ENCODE results near the gene KASH5.
"Not testable (repeated sequence)": the region's sequence is repeated elsewhere in the genome, so short reads cannot be mapped to it uniquely, and the experiment has no call there.

DNA sequence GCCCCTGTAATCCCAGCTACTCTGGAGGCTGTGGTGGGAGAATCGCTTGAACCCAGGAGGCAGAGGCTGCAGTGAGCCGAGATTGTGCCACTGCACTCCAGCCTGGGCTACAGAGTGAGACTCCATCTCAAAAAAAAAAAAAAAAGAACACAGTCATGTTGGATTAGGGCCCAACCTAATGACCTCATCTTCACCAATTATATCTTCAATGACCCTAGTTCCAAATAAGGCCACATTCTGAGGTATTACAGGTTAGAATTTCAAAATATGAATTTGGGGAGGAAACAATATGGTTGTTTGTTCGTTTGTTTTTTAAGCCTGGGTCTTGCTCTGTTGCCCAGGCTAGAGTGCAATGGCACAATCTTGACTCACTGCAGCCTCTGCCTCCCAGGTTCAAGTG is 14.9 kb upstream of the KASH5 start:
- TF ChIP-seq, protein P1, sequence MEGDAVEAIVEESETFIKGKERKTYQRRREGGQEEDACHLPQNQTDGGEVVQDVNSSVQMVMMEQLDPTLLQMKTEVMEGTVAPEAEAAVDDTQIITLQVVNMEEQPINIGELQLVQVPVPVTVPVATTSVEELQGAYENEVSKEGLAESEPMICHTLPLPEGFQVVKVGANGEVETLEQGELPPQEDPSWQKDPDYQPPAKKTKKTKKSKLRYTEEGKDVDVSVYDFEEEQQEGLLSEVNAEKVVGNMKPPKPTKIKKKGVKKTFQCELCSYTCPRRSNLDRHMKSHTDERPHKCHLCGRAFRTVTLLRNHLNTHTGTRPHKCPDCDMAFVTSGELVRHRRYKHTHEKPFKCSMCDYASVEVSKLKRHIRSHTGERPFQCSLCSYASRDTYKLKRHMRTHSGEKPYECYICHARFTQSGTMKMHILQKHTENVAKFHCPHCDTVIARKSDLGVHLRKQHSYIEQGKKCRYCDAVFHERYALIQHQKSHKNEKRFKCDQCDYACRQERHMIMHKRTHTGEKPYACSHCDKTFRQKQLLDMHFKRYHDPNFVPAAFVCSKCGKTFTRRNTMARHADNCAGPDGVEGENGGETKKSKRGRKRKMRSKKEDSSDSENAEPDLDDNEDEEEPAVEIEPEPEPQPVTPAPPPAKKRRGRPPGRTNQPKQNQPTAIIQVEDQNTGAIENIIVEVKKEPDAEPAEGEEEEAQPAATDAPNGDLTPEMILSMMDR (conservative IDR thresholded peaks at IDR 0.05; ENCODE audit: low read depth, low read length) = not testable (repeated sequence)
- TF ChIP-seq EZH2 (IDR thresholded peaks at IDR 0.05; ENCODE audit: borderline replicate concordance, low read depth, low read length, poor library complexity, severe bottlenecking) = not testable (repeated sequence)

Data from A673 (cell line).